HG03439 (cell line): ENCODE data around the gene UBN1.
"Not testable (repeated sequence)": the region's sequence is repeated elsewhere in the genome, so short reads cannot be mapped to it uniquely, and the experiment has no call there.

Source experiments
- ATAC-seq: cut with Tn5 transposase; IDR thresholded peaks from one replicate; pipeline ENCODE4 v1.9.1; 2021; ENCODE audit warnings: mild to moderate bottlenecking, moderate library complexity; ENCODE audit not compliant: unreplicated experiment

UBN1 gene

GRCh38 chr16:4925293-4925607, 78.0 kb downstream of the UBN1 start:
- no peak for ATAC-seq

- no peak for ATAC-seq
These were observed 78.5 kb downstream of the UBN1 start for GRCh38 chr16:4925791-4926190.

GRCh38 chr16:4926928-4927327, 79.6 kb downstream of the UBN1 start:
- ATAC-seq, result no peak

GRCh38 chr16:4927661-4928060, 80.4 kb downstream of the UBN1 start:
- no peak for ATAC-seq

- no peak for ATAC-seq
These were observed 80.9 kb downstream of the UBN1 start for GRCh38 chr16:4928227-4928626.

GRCh38 chr16:4929619-4930018, 82.3 kb downstream of the UBN1 start:
- ATAC-seq, result not testable (repeated sequence)

GRCh38 chr16:4931381-4931780, 84.1 kb downstream of the UBN1 start:
- ATAC-seq, result no peak
